ENCODE measurements around the gene TLCD2.
"Not testable (repeated sequence)": the region's sequence is repeated elsewhere in the genome, so short reads cannot be mapped to it uniquely, and the experiment has no call there.

Gene TLCD2

GRCh38 chr17:1743088-1743439 is 32.9 kb upstream of the TLCD2 start:
- no peak overlapping the region for H3K4me3 ChIP-seq (ENCODE audit: low read depth, low read length)
- TF ChIP-seq, protein P1, sequence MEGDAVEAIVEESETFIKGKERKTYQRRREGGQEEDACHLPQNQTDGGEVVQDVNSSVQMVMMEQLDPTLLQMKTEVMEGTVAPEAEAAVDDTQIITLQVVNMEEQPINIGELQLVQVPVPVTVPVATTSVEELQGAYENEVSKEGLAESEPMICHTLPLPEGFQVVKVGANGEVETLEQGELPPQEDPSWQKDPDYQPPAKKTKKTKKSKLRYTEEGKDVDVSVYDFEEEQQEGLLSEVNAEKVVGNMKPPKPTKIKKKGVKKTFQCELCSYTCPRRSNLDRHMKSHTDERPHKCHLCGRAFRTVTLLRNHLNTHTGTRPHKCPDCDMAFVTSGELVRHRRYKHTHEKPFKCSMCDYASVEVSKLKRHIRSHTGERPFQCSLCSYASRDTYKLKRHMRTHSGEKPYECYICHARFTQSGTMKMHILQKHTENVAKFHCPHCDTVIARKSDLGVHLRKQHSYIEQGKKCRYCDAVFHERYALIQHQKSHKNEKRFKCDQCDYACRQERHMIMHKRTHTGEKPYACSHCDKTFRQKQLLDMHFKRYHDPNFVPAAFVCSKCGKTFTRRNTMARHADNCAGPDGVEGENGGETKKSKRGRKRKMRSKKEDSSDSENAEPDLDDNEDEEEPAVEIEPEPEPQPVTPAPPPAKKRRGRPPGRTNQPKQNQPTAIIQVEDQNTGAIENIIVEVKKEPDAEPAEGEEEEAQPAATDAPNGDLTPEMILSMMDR (IDR thresholded peaks at IDR 0.05; ENCODE audit: low read depth, low read length, missing control alignments), result no peak
- DNase-seq (ENCODE audit: low read depth), result no peak

DNA sequence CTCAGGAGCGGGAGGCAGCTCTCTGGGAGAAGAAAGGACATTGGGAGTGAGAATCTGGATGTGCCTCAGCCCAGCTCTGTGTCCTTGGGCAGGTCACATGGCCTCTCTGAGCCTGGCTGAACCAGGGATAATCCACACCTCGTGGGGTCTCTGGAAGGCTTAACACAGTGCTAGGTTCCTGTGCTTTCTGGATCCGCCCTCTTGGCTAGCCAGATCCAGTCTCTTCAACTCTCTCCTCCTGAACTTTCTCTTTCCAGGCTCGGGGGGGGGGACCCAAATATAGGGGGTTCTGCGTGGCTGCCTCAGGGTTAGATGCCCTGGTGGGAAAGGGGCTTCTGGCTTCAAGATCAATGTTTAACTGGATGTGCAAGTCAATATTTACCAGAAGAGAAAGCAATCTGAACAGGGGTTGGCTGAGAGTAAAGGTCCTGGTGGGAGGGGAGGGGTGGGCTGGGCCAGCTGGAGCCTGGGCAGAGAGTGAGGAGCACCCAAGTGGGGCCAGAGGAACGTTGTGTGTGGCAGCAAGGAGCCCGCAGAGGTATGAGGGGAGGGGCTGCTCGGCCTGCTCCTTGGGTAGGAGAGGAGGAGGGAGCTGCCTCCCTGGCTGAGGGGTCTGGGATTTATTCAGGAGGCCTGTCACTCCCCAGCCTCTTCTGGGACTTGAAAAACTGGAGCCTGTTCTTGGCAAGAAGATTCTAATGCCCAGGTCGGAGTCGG is 32.4 kb upstream of the TLCD2 start, which contains the start of gene SERPINF2:
TSS of gene SERPINF2 (plus strand) at position 501 of the 717 bp plus-strand sequence. CDS start 2,125 bp downstream, outside the sequence.
- H3K4me3 ChIP-seq (ENCODE audit: low read depth, low read length), result no peak within 1 kb of the TSS
- no peak for DNase-seq (ENCODE audit: low read depth)
- TF ChIP-seq, protein P1 (IDR thresholded peaks at IDR 0.05; ENCODE audit: low read depth, low read length, missing control alignments), result no peak

- not testable (repeated sequence) for H3K4me3 ChIP-seq (ENCODE audit: low read depth, low read length); DNase-seq (ENCODE audit: low read depth)
Measured at GRCh38 chr17:1741899-1742298, 31.7 kb upstream of the TLCD2 start.

DNA sequence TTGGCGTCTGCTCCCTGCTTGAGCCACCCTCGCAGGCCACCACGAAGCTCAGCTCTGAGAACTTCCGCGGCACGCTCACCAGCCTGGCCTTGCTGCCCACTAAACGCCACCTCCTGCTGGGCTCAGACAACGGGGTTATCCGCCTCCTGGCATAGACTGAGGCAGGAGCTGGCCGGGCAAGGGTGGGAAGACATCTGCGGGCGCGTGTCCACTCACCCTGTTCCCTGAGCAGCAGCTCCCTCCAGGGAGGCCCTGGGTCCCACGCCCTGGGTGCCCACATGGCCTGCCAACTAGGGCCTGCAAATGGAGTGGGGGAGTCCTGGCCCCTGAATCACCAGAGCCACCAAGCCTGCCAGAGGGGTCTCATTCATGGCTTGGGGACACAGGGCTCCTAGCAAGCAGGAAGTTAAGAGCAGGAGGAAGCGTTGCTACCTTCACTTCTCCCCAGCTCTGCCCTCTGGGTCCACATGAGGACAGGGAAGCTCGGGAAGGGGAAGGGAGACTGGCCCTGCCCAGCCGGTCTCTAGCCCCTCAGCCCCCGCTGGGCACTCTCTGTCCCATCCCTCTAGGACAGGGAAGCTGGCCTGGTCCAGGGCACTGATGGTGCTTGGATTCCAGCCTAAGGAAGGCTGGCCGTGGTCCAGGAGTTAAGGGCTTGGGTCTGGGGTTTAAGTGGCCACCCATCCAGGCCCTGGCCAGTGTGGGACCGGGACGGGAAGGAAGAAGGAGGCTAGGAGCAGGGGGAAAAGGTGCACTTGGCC is 27.5 kb upstream of the TLCD2 start:
- no peak for DNase-seq (ENCODE audit: low read depth)
- no peak overlapping the region for H3K4me3 ChIP-seq (ENCODE audit: low read depth, low read length)
- TF ChIP-seq, protein P1 (IDR thresholded peaks at IDR 0.05; ENCODE audit: low read depth, low read length, missing control alignments), result no peak

DNA sequence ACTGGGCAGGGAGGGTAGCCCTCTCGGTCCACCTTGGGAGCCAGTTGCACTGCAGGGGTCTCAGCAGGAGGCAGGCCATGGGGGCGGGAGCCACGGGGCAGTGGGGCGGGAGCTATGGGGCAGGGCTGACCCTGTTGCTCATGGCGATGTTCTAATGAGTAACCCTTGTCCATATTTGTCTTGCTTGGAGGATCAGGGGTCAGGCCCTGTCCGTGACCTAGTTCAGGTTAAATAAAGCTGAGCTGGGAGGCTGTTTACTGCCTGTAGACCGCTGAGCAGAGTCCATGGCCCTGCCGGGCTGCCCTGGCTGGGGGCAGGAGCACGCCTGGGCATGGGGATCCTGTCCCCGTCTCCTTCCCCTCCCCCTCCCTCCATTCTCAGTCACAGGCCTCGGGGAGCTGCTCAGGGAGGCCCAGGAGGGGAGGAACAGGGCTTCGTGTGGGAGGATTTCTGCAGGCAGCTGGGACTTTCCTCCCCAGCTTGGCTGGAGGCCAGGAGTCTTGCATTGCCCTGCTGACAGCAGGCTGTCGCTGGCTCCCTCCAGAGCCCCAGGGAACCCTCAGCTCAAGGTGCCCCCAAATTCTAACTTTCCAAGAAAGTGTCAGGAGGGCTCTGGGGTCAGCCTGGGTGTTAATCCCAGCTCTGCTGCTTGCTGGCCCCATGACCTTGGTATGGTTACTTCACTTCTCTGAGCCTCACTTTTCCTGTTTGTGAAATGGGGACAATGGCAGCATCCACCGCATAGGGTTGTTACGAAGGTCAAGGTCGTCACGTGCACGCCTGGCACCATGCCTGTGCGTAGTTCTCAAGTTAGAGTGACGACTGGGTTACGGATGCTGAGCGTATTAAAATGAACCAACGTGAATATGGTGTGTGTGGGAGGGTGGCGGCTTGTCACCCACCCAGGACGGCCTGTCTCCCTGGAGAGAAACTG is 26.4 kb upstream of the TLCD2 start:
- H3K4me3 ChIP-seq (ENCODE audit: low read depth, low read length), result no peak overlapping the region
- no peak for DNase-seq (ENCODE audit: low read depth)
- TF ChIP-seq, protein P1 (IDR thresholded peaks at IDR 0.05; ENCODE audit: low read depth, low read length, missing control alignments), result no peak

GRCh38 chr17:1735834-1736347 is 25.7 kb upstream of the TLCD2 start:
- TF ChIP-seq, protein P1 (IDR thresholded peaks at IDR 0.05; ENCODE audit: low read depth, low read length, missing control alignments), result no peak

GRCh38 chr17:1735418-1735817 is 25.2 kb upstream of the TLCD2 start:
- H3K4me3 ChIP-seq (ENCODE audit: low read depth, low read length), result no peak overlapping the region
- DNase-seq (ENCODE audit: low read depth), result no peak
- TF ChIP-seq, protein P1 (IDR thresholded peaks at IDR 0.05; ENCODE audit: low read depth, low read length, missing control alignments), result no peak

More at GRCh38 chr17:1735834-1736347, 25.7 kb upstream of the TLCD2 start:
- DNase-seq (ENCODE audit: low read depth), result no peak
- no peak overlapping the region for H3K4me3 ChIP-seq (ENCODE audit: low read depth, low read length)

All from GM12864 (cell line).